Measurements from ENCODE around the gene RNGTT.
"Not testable (repeated sequence)": the region's sequence is repeated elsewhere in the genome, so short reads cannot be mapped to it uniquely, and the experiment has no call there.

The RNGTT gene

DNA sequence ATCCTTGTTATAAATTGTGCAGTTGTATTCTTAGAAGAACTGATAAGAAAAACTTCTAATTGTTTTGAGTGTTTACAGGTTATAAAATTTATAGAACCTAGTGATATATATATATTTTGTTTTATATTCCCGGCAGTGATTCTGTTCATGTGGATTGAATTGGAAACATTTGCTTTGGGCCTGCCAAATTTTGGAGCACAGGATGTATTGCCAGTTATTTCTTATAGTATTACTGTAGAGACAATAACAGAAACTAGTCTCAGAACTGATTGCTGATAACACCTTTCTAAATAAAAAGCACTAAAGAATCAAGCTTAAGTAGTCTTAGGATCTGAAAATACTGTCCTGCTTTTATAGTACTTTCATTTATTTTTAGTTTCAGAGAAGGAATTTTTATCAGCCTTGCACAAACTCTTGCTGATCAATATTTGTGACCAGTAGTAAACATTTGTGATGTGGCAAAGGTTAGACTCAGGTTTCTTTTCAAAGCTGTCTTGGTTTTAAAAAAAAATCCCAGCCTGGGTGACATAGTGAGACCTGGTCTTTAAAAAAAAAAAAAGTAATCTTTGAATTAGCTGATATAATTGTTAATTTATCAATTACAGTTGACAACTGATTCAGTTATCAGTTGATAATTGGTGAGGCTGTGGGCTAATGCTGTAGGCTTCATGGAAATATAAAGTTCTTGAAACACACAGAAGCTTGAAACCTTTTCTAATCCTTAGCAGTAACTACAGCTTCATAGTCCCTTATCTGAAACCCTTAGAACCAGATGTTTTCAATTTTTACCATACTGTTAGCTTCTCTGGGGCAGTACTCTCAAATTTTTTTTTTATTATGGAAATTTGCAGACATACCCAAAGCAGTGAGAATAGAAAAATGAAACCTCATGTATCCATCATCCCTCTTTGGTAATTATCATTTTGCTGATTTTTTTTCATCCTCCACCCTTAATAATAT, 42.4 kb downstream of the RNGTT start:
- no peaks in the 10 kb centered on the region for H3K9me3 ChIP-seq (ENCODE audit: control insufficient read depth in 1 of 2, low read length in 2 of 2)
- no peak overlapping the region for H3K27ac ChIP-seq (ENCODE audit: low read length)
- no peaks in the 10 kb centered on the region for H3K27me3 ChIP-seq (ENCODE audit: low read depth, low read length)
- H3K36me3 ChIP-seq (ENCODE audit: control insufficient read depth in 1 of 2, insufficient read depth in 2 of 2, low read length in 2 of 2) = peaks cover 0 to 15% of the 10 kb centered on the region in 2 donors
- H3K4me1 ChIP-seq (ENCODE audit: control insufficient read depth in 1 of 2, insufficient read depth in 2 of 2, low read length in 2 of 2) = no peaks in the 10 kb centered on the region
- no peak overlapping the region for H3K4me3 ChIP-seq (ENCODE audit: low read depth in 1 of 2, low read length in 2 of 2)

DNA sequence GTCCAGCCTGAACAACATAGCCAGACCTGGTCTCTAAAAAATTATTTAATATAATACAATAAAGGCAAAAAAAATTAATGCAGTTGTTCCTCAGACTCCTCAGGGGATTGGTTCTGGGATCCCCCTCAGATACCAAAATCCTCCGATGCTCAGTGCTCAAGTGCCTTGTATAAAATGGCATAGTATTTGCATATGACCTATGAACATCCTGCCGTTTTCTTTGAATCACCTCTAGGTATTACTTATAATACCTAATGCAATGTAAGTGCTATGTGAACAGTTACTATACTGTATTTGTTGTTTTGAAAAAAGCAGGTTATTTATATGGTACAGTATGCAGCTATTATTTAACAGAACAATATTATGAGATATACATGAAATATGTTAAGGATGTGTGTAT, 43.3 kb downstream of the RNGTT start:
- Histone ChIP-seq H3K4me1 (ENCODE audit: control insufficient read depth in 1 of 2, insufficient read depth in 2 of 2, low read length in 2 of 2) (no peaks in the 10 kb centered on the region), H3K4me3 (ENCODE audit: low read depth in 1 of 2, low read length in 2 of 2) (no peak overlapping the region), H3K27ac (ENCODE audit: low read length) (no peak overlapping the region), H3K36me3 (ENCODE audit: control insufficient read depth in 1 of 2, insufficient read depth in 2 of 2, low read length in 2 of 2) (peaks cover 0 to 15% of the 10 kb centered on the region in 2 donors), H3K9me3 (ENCODE audit: control insufficient read depth in 1 of 2, low read length in 2 of 2) (no peaks in the 10 kb centered on the region), H3K27me3 (ENCODE audit: low read depth, low read length) (no peaks in the 10 kb centered on the region)

DNA sequence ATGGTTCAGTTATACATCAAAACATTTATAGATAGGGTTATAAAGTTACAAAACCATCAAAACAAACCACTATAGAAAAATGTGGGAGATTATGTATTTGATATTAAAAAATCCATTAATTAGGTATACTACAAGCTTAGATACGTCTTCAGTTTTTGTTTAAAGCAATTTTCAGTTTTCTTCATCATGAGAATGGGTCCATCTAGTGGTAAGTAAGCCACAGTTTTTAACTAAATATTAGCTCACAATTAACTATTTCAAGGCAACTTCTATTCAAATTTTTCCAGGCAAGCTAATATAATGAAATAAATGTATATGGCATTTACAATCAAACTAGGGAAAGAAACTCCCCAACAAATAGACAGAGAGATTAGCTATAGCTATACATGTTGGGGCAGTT, 44.4 kb downstream of the RNGTT start:
- no peak overlapping the region for H3K4me3 ChIP-seq (ENCODE audit: low read depth in 1 of 2, low read length in 2 of 2)
- H3K27ac ChIP-seq (ENCODE audit: low read length) = no peak overlapping the region
- H3K4me1 ChIP-seq (ENCODE audit: control insufficient read depth in 1 of 2, insufficient read depth in 2 of 2, low read length in 2 of 2) = no peaks in the 10 kb centered on the region
- peaks cover 0 to 15% of the 10 kb centered on the region in 2 donors for H3K36me3 ChIP-seq (ENCODE audit: control insufficient read depth in 1 of 2, insufficient read depth in 2 of 2, low read length in 2 of 2)
- H3K27me3 ChIP-seq (ENCODE audit: low read depth, low read length) = no peaks in the 10 kb centered on the region
- no peaks in the 10 kb centered on the region for H3K9me3 ChIP-seq (ENCODE audit: control insufficient read depth in 1 of 2, low read length in 2 of 2)

DNA sequence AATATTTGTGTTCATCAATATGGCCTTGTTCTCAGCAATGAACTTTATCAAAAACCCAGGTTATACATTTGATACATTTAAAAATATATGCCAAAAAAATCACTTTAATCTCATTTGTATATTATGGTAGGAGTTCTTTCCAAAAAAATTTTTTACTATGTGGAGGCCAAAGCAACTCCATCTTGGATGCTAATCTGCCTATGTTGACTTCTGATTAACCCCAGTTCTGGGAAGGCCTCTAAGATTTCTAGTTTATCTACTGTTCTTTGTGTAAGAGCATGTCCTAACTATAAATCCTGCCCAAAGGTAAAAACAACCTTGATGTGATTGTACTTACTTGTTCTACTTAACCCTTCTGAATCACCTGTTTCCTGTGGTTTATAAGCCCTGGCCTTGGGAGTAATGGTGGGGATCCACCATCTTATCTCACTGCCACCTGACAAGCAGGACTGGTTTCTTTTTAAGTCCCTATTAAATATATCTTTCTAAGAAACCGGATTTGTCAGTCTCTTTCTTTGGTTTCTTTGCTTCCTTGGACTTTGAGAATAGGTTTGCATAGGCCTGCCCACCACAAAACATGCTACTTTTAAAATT, 46.7 kb downstream of the RNGTT start:
- Histone ChIP-seq H3K4me3 (ENCODE audit: low read depth in 1 of 2, low read length in 2 of 2) (no peak overlapping the region), H3K27me3 (ENCODE audit: low read depth, low read length) (no peaks in the 10 kb centered on the region), H3K36me3 (ENCODE audit: control insufficient read depth in 1 of 2, insufficient read depth in 2 of 2, low read length in 2 of 2) (no peaks in the 10 kb centered on the region), H3K27ac (ENCODE audit: low read length) (no peak overlapping the region), H3K4me1 (ENCODE audit: control insufficient read depth in 1 of 2, insufficient read depth in 2 of 2, low read length in 2 of 2) (no peaks in the 10 kb centered on the region), H3K9me3 (ENCODE audit: control insufficient read depth in 1 of 2, low read length in 2 of 2) (no peaks in the 10 kb centered on the region)

DNA sequence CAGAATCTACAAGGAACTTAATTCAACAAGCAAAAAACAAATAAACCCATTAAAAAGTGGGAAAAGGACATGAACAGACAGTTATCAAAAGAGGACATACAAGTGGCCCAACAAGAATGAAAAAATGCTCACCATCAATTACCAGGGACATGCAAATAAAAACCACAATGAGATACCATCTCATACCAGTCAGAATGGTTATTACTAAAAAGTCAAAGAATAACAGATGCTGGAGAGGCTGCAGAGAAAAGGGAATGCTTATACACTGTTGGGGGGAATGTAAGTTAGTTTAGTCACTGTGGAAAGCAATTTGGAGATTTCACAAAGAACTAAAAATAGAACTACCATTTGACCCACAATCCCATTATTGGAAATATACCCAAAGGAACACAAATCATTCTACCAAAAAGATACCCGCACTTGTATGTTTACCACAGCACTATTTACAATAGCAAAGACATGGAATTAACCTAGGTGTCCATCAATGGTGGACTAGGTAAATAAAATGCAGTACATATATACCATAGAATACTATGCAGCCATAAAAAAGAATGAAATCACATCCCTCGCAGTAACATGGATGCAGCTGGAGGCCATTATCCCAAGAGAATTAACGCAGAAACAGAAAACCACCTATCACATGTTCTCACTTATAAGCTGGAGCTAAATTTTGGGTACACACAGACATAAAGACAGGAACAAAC, 48.4 kb downstream of the RNGTT start:
- H3K27ac ChIP-seq (ENCODE audit: low read length) = no peak overlapping the region
- no peaks in the 10 kb centered on the region for H3K4me1 ChIP-seq (ENCODE audit: control insufficient read depth in 1 of 2, insufficient read depth in 2 of 2, low read length in 2 of 2)
- no peak overlapping the region for H3K4me3 ChIP-seq (ENCODE audit: low read depth in 1 of 2, low read length in 2 of 2)
- no peaks in the 10 kb centered on the region for H3K36me3 ChIP-seq (ENCODE audit: control insufficient read depth in 1 of 2, insufficient read depth in 2 of 2, low read length in 2 of 2)
- no peaks in the 10 kb centered on the region for H3K9me3 ChIP-seq (ENCODE audit: control insufficient read depth in 1 of 2, low read length in 2 of 2)
- H3K27me3 ChIP-seq (ENCODE audit: low read depth, low read length) = no peaks in the 10 kb centered on the region

DNA sequence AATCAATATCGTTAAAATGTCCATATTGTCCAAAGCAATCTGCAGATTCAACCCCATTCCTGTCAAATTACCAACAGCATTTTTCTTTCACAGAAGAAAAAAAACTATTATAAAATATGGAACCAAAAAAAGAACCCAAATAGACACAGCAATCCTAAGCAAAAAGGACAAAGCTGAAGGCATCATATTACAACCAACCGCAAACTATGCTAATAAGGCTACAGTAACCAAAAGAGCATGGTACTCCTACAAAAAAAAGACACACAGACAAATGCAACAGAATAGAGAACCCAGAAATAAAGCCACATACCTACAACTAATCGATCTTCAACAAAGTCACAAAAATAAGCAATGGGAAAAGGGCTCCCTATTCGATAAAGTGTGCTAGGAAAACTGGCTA, 49.2 kb downstream of the RNGTT start:
- Histone ChIP-seq H3K4me1 (ENCODE audit: control insufficient read depth in 1 of 2, insufficient read depth in 2 of 2, low read length in 2 of 2) (no peaks in the 10 kb centered on the region), H3K4me3 (ENCODE audit: low read depth in 1 of 2, low read length in 2 of 2) (no peak overlapping the region), H3K27ac (ENCODE audit: low read length) (no peak overlapping the region), H3K9me3 (ENCODE audit: control insufficient read depth in 1 of 2, low read length in 2 of 2) (no peaks in the 10 kb centered on the region), H3K27me3 (ENCODE audit: low read depth, low read length) (no peaks in the 10 kb centered on the region), H3K36me3 (ENCODE audit: control insufficient read depth in 1 of 2, insufficient read depth in 2 of 2, low read length in 2 of 2) (no peaks in the 10 kb centered on the region)

DNA sequence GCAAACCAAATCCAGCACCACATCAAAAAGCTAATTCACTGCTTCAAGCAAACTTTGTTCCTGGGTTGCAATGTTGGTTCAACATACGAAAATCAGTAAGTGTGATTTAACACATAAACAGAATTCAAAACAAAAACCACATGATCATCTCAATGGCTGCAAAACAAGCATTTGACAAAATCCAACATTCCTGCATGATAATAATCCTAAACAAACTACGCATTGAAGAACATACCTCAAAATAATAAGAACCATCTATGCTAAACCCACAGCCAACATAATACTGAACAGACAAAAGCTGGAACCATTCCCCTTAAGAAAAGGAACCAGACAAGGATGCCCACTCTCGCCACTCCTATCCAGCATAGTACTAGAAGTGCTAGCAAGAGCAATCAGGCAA, 49.9 kb downstream of the RNGTT start:
- H3K27me3 ChIP-seq (ENCODE audit: low read depth, low read length) = no peaks in the 10 kb centered on the region
- no peaks in the 10 kb centered on the region for H3K4me1 ChIP-seq (ENCODE audit: control insufficient read depth in 1 of 2, insufficient read depth in 2 of 2, low read length in 2 of 2)

DNA sequence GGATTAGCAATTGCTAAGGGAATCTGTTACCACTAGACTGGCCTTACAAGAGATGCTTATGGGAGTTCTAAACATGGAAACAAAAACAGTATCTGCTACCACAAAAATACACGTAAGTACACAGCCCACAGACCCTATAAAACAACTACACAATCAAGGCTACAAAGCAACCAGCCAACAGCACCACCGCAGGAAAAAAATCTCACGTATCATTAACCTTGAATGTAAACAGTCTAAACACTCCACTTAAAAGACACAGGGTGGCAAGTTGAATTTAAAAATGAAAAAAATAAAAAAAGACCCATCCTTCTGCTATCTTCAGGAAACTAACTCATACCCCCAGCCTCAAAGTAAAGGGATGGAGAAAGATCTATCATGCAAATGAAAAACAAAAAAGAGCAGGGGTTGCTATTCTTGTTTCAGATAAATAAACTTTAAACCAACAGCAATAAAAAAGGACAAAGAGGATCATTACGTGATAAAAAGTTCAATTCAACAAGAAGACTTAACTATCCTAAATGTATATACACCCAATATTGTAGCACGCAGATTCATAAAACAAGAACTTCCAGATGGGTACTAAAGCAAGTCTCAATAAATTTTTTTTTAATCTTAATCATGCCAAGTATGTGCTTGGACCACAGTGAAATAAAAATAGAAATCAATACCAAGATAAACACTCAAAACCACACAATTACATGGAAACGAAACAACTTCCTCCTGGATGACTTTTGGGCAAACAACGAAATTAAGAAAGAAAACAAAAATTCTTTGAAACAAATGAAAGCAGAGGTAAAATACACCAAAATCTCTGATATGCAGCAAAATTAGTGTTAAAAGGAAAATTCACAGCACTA, 52.3 kb downstream of the RNGTT start:
- Histone ChIP-seq H3K4me3 (ENCODE audit: low read depth in 1 of 2, low read length in 2 of 2) (no peak overlapping the region), H3K9me3 (ENCODE audit: control insufficient read depth in 1 of 2, low read length in 2 of 2) (no peaks in the 10 kb centered on the region), H3K27me3 (ENCODE audit: low read depth, low read length) (no peaks in the 10 kb centered on the region), H3K4me1 (ENCODE audit: control insufficient read depth in 1 of 2, insufficient read depth in 2 of 2, low read length in 2 of 2) (no peaks in the 10 kb centered on the region), H3K27ac (ENCODE audit: low read length) (no peak overlapping the region), H3K36me3 (ENCODE audit: control insufficient read depth in 1 of 2, insufficient read depth in 2 of 2, low read length in 2 of 2) (no peaks in the 10 kb centered on the region)

More for the DNA sequence above, 49.9 kb downstream of the RNGTT start:
- Histone ChIP-seq H3K4me3 (ENCODE audit: low read depth in 1 of 2, low read length in 2 of 2) (no peak overlapping the region), H3K36me3 (ENCODE audit: control insufficient read depth in 1 of 2, insufficient read depth in 2 of 2, low read length in 2 of 2) (no peaks in the 10 kb centered on the region), H3K27ac (ENCODE audit: low read length) (no peak overlapping the region), H3K9me3 (ENCODE audit: control insufficient read depth in 1 of 2, low read length in 2 of 2) (no peaks in the 10 kb centered on the region)

DNA sequence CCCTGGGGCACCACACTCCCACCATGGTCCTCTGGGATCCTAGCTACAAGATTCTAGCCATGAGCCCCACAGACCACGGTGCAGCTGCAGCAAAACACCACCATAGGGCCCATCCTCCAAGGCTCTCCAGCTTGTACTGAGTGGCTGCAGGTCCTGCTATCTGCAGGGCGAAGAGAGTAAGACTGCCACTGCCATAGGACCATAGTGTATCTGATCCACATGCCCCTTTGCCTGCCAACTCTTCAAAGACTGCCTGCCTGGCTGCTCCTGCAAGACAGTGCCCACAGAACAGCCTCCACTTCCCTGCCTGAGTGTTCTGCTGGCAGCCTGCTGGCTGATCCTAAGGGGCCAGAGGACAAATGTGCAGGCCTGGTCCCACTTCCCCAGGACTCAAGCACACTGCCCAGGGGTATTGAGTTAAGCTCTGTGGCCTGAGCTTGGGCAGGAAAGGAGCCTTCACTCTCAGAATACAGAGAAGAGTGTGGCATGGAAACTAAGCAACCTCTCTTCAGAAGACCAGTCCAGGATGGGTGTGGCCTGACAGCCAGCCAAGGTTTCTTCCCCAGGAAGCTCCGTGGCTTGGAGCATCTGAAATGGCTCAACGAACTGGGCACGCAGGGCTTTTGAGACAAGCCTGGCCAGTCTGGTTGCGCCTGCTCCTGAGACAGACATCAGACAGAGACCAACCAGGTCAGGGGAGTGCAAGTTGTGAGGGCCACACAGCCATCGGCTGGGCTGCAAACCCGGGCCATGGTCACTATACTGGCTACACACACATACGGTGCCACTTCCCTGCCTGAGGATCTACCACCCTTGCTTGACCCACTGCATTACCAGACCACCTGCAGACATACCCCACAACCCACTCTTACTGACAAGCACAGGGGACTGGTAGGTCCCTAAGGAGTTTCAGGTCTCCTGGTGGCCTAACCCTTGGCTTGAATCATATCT, 54.5 kb downstream of the RNGTT start:
- Histone ChIP-seq H3K4me1 (ENCODE audit: control insufficient read depth in 1 of 2, insufficient read depth in 2 of 2, low read length in 2 of 2) (no peaks in the 10 kb centered on the region), H3K36me3 (ENCODE audit: control insufficient read depth in 1 of 2, insufficient read depth in 2 of 2, low read length in 2 of 2) (peaks cover 0 to 8% of the 10 kb centered on the region in 2 donors), H3K27ac (ENCODE audit: low read length) (no peak overlapping the region), H3K4me3 (ENCODE audit: low read depth in 1 of 2, low read length in 2 of 2) (no peak overlapping the region), H3K9me3 (ENCODE audit: control insufficient read depth in 1 of 2, low read length in 2 of 2) (no peaks in the 10 kb centered on the region), H3K27me3 (ENCODE audit: low read depth, low read length) (no peaks in the 10 kb centered on the region)

DNA sequence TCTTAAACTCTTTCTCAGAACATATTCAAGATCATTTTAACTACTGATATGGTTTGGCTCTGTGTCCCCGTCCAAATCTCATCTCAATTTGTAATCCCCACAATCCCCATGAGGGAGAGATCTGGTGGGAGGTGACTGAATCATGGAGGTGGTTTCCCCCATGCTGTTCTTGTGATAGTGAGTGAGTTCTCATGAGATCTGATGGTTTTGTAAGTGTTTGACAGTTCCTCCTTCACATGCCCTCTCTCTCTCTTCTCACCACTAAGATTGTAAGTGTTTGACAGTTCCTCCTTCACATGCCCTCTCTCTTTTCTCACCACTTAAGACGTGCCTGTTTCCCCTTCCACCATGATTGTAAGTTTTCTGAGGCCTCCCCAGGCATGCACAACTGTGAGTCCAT, 56.3 kb downstream of the RNGTT start:
- H3K27me3 ChIP-seq (ENCODE audit: low read depth, low read length); H3K4me1 ChIP-seq (ENCODE audit: control insufficient read depth in 1 of 2, insufficient read depth in 2 of 2, low read length in 2 of 2); H3K4me3 ChIP-seq (ENCODE audit: low read depth in 1 of 2, low read length in 2 of 2); H3K27ac ChIP-seq (ENCODE audit: low read length); H3K9me3 ChIP-seq (ENCODE audit: control insufficient read depth in 1 of 2, low read length in 2 of 2): not testable (repeated sequence)
- peaks cover 0 to 13% of the 10 kb centered on the region in 2 donors for H3K36me3 ChIP-seq (ENCODE audit: control insufficient read depth in 1 of 2, insufficient read depth in 2 of 2, low read length in 2 of 2)

Measured in muscle layer of duodenum (tissue), 2 donors.